Cardiac muscle cell (in vitro differentiated cells and primary cell): ENCODE data around the gene HCFC1. TPM values are rescaled to one million over a fixed set of nuclear protein-coding genes. Genes with fewer than 3 reads are reported as not detected.

Source experiments
- DNase-seq, 2 donors: peaks; one replicate each; pipeline versions ENCODE4 v3.0.0 to v3.0.0-alpha.2; 2010 to 2017; ENCODE audit warnings: low read depth in 1 of 2, low spot score in 1 of 2
- H3K27ac ChIP-seq: fragments of 200-600 bp; sonication (generic); 2 replicates; pipeline ENCODE4 v1.5.1; 2016
- H3K27me3 ChIP-seq: fragments of 200-600 bp; sonication (generic); 2 replicates; pipeline ENCODE4 v1.6.0; 2016; ENCODE audit warnings: control low read depth
- H3K36me3 ChIP-seq: fragments of 200-600 bp; sonication (generic); 2 replicates; pipeline ENCODE4 v1.5.1; 2016; ENCODE audit warnings: control low read depth
- H3K4me1 ChIP-seq: fragments of 200-600 bp; sonication (generic); 2 replicates; pipeline ENCODE4 v1.8.1; 2017; ENCODE audit warnings: low read depth, mild to moderate bottlenecking, mixed run types
- H3K4me3 ChIP-seq: fragments of 200-600 bp; sonication (generic); 2 replicates; pipeline ENCODE4 v1.5.1; 2016; ENCODE audit warnings: mild to moderate bottlenecking
- H3K9me3 ChIP-seq: fragments of 200-600 bp; sonication (generic); 2 replicates; pipeline ENCODE4 v1.5.1; 2017; ENCODE audit warnings: low read depth, mild to moderate bottlenecking, control low read depth
- polyA plus RNA-seq: library from polyadenylated mRNA; unstranded; fragments of >200 nt; fragmentation: Nextera tagmentation; extraction: Ambion mirVana; gene quantifications from 2 replicates; pipeline ENCODE4 v1.2.1, GENCODE V29; 2016
- total RNA-seq: library from RNA; depleted of rRNA; stranded (reverse); fragments of >200 nt; gene quantifications from 2 replicates; pipeline ENCODE4 v1.2.3, GENCODE V29; 2016
- TF ChIP-seq, protein P1 (sequence below): IDR thresholded peaks from 2 replicates; pipeline ENCODE4 v1.5.1; 2012; ENCODE audit warnings: low read depth, mild to moderate bottlenecking, low read length

The HCFC1 gene
- total and polyA plus RNA-seq, 2 experiments from 2014 or later, result 21.5 to 85.6 TPM

DNA sequence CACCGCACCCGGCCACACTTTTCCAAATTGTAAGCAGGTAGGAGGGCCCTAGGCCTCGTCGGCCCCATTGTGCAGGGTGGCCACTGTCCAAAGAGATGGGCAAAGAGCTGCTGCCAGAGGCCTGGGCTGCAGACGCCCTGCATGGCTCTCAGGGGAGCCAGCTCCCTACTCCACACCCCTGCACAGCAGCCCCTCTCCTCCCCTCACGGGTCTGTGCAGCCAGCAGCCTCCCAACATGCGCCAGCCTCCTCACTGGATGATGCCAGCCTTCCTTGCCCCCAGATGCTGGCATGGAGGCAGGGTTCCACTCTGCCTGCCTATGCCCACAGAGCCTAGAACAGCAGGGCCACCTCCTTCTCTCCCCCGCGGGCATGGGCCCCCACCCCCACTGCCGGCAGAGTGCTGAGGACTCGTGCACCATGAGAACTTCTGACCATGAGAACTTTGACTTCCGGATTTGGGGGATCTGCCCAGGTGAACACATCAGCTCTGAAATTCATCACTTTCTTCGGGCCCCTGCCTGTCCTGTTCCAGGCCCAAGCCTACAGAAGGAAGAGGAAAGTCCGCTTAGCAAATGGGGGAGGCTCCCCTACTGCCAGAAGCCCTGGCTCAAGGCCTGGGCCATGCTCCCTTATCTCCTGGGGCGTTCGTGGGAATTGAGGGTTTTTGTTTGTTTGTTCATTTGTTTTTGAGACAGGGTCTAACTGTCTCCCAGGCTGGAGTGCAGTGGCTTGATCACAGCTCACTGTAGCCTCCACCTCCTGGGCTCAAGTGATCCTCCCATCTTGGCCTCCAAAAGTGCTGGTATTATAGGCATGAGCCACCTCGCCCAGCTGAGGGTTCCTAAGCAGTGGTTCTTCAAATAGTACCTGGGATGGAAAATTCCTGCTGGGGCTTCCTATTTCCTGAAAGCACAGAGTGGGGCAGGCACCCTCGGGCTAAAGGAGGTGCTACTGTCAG, 40.0 kb upstream of the HCFC1 start:
- H3K27me3 ChIP-seq, result no peaks in the 10 kb centered on the region
- H3K4me1 ChIP-seq, result no peaks in the 10 kb centered on the region
- TF ChIP-seq, protein P1, sequence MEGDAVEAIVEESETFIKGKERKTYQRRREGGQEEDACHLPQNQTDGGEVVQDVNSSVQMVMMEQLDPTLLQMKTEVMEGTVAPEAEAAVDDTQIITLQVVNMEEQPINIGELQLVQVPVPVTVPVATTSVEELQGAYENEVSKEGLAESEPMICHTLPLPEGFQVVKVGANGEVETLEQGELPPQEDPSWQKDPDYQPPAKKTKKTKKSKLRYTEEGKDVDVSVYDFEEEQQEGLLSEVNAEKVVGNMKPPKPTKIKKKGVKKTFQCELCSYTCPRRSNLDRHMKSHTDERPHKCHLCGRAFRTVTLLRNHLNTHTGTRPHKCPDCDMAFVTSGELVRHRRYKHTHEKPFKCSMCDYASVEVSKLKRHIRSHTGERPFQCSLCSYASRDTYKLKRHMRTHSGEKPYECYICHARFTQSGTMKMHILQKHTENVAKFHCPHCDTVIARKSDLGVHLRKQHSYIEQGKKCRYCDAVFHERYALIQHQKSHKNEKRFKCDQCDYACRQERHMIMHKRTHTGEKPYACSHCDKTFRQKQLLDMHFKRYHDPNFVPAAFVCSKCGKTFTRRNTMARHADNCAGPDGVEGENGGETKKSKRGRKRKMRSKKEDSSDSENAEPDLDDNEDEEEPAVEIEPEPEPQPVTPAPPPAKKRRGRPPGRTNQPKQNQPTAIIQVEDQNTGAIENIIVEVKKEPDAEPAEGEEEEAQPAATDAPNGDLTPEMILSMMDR, result no peak
- no peak overlapping the region for H3K27ac ChIP-seq
- no peak for DNase-seq
- no peaks in the 10 kb centered on the region for H3K36me3 ChIP-seq
- H3K9me3 ChIP-seq, result no peaks in the 10 kb centered on the region
- H3K4me3 ChIP-seq, result no peak overlapping the region

DNA sequence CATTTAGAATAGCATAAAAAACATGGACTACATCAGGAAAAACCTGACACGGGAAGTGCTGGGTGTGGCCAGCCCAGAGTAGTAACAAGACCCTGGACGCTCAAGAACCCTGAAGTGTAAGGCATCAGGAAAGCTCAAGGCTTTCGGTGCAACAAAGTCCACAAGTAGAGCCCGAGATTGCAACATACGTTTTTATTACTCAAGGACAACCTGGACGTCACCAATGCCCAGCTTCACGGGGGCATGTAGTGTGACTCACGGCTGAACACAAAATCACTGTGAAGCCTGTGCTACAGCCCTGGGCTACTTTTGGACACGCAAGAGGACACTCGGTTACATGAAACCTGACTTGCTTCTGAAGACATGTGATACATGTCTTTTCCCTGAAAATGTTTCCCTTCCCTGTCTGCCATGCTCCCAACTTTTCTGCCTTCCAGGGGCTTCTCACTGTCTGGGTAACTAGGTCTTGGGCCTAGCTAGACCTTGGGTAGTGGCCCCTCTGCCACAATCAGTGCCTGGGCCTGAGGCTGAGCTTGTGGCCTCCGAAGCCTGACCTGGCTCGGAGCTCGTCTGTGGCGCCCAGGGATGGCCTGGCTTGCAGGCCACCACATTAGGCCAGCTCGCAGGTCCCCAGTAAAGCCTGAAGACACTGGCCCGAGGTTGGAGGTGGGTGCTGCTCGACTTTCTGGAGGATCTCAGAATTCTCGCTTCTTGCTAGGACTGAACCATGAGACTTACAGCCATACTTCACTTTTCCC, 38.9 kb upstream of the HCFC1 start:
- H3K4me1 ChIP-seq, result no peaks in the 10 kb centered on the region
- H3K4me3 ChIP-seq, result no peak overlapping the region
- peak in 1 of 2 donors; percentile 63 for DNase-seq
- no peaks in the 10 kb centered on the region for H3K36me3 ChIP-seq
- no peaks in the 10 kb centered on the region for H3K9me3 ChIP-seq
- no peak overlapping the region for H3K27ac ChIP-seq
- no peaks in the 10 kb centered on the region for H3K27me3 ChIP-seq
- TF ChIP-seq, protein P1, result no peak

DNA sequence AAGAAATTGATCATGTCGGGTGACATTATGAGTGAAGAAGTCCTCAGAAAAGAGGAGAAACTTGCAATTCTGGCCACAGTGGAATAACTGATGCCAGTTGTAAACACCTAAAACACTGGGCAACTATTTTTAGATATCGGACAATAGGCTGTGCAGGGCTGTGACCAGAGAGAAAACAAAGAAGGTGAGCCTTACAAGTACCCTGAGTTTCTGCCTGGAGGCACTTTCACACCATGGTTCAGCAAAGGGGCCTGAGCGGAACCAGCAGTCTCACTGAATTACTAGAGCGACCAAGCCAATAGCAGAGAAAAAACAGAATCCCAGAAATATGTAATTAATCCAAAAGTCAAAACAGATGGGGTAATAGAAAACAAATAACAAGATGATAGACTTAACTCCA, 36.9 kb upstream of the HCFC1 start:
- Histone ChIP-seq H3K27ac (no peak overlapping the region), H3K4me1 (no peaks in the 10 kb centered on the region), H3K27me3 (no peaks in the 10 kb centered on the region), H3K36me3 (no peaks in the 10 kb centered on the region), H3K9me3 (no peaks in the 10 kb centered on the region), H3K4me3 (no peak overlapping the region)
- no peak for DNase-seq
- TF ChIP-seq, protein P1, result no peak

DNA sequence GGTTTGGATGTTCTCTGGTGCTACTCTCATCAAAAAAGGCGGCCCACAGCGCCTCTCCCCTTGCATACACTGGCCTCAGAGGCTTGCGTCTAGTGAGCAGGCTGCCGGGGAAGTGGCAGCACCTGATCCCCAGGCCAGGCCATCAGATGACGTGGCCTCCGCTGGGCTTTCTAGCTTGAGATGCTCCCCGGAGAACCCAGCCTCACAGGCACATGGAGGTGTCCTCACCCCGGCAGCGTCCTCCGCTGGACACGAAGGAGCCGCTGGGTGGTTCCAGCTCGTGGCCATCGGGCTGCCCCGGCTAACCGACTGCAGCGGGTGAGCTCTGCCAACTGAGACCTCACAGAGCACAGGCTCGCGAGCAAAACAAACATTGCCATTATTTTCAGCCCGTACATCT, 35.3 kb upstream of the HCFC1 start:
- H3K27me3 ChIP-seq, result no peaks in the 10 kb centered on the region
- TF ChIP-seq, protein P1, result no peak

DNA sequence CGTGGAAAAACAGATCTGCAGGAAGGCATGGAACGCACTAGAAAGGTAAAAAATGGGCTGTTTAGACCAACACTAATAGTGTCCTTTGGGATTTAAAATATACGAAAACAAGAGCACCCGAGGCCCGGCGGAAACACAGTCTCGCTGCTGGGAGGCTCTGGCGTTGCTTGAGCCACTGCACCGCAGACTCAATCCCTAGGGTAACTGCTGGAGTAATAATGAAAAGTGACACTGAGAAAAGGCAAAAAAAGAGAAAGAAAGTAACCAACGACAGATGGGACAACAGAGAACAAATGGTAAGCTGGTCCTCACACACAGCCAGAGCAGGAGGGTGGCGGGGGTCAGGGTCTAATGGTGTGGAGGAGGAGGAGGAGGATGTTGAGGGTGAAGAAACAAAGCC, 32.7 kb upstream of the HCFC1 start:
- DNase-seq, result no peak
- H3K4me1 ChIP-seq, result no peaks in the 10 kb centered on the region
- no peak overlapping the region for H3K4me3 ChIP-seq
- no peaks in the 10 kb centered on the region for H3K27me3 ChIP-seq
- H3K27ac ChIP-seq, result no peak overlapping the region
- H3K36me3 ChIP-seq, result no peaks in the 10 kb centered on the region
- TF ChIP-seq, protein P1, result no peak
- no peaks in the 10 kb centered on the region for H3K9me3 ChIP-seq

More for the DNA sequence above, 35.3 kb upstream of the HCFC1 start:
- Histone ChIP-seq H3K36me3 (no peaks in the 10 kb centered on the region), H3K4me3 (no peak overlapping the region), H3K4me1 (no peaks in the 10 kb centered on the region), H3K27ac (no peak overlapping the region), H3K9me3 (no peaks in the 10 kb centered on the region)
- DNase-seq, result no peak
